ENCODE measurements around the gene SGIP1. TPM values are rescaled to one million over a fixed set of nuclear protein-coding genes. Genes with fewer than 3 reads are reported as not detected.
A peak's percentile ranks its signal among the peaks of the same experiment; 100 is the strongest.

Gene SGIP1
- total and polyA plus RNA-seq, 7 donors = under 0.01 to 14.1 (median 7.3) TPM; not detected in 1

DNA sequence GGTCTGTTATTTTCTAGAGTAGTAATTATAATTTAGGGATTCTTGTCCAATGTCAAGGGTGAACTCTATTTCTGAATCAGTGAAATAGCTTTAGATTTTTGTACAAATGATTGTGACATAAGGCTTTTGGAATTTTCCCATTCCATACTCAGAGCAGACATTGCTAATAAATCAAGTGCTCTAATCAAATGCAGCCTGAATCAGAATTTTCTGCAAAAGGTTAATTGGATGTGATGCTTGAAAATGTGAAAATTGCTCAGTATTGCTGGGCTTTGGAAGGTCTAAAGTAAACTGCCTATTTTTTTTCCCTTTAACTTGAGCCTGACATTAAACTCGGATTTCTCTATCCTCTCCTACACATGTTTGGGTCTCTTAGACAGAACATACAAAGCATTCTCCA is 23.2 kb downstream of the SGIP1 start:
- Histone ChIP-seq H3K9me3 (no peaks in the 10 kb centered on the region), H3K27me3 (no peaks in the 10 kb centered on the region), H3K36me3 (no peaks in the 10 kb centered on the region), H3K4me3 (no peak overlapping the region), H3K4me1 (no peaks in the 10 kb centered on the region), H3K27ac (no peak overlapping the region)
- DNase-seq = no peak
- TF ChIP-seq EP300 (IDR thresholded peaks at IDR 0.05) = no peak
- TF ChIP-seq POLR2A (IDR thresholded peaks at IDR 0.05) = no peak
- TF ChIP-seq, protein P1, sequence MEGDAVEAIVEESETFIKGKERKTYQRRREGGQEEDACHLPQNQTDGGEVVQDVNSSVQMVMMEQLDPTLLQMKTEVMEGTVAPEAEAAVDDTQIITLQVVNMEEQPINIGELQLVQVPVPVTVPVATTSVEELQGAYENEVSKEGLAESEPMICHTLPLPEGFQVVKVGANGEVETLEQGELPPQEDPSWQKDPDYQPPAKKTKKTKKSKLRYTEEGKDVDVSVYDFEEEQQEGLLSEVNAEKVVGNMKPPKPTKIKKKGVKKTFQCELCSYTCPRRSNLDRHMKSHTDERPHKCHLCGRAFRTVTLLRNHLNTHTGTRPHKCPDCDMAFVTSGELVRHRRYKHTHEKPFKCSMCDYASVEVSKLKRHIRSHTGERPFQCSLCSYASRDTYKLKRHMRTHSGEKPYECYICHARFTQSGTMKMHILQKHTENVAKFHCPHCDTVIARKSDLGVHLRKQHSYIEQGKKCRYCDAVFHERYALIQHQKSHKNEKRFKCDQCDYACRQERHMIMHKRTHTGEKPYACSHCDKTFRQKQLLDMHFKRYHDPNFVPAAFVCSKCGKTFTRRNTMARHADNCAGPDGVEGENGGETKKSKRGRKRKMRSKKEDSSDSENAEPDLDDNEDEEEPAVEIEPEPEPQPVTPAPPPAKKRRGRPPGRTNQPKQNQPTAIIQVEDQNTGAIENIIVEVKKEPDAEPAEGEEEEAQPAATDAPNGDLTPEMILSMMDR (IDR thresholded peaks at IDR 0.05) = no peak
- TF ChIP-seq POLR2AphosphoS5 (IDR thresholded peaks at IDR 0.05) = no peak
- 68 to 77% methylated on average over 1 of the region's 1 CpG for WGBS, 2 donors
- intact Hi-C loops (cut with DNase I) = no loop called here

DNA sequence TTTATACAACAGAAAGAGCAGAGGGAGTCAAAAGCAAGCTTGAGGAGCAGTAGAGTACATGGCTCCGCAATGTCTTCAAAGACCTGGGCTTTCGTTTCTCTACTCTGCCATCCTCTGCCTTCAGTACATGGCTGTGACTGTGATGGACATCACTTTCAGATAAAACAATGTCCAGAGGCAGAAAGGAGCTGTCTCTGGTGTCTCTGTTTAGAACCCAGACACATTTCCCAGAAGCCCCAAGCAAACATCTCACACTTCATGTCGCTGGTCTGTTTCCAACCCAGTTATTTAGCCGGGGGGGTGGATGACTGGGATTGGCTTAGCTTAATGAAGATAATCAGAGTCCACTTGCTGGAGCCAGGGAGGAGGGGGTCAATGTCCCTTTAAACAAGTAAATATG is 25.6 kb downstream of the SGIP1 start:
- Histone ChIP-seq H3K4me1 (peaks cover 0 to 13% (median 10%) of the 10 kb centered on the region in 4 donors), H3K4me3 (no peak overlapping the region), H3K9me3 (no peaks in the 10 kb centered on the region), H3K27ac (no peak overlapping the region), H3K36me3 (no peaks in the 10 kb centered on the region), H3K27me3 (no peaks in the 10 kb centered on the region)
- DNase-seq = no peak
- TF ChIP-seq POLR2AphosphoS5 (IDR thresholded peaks at IDR 0.05) (no peak), EP300 (IDR thresholded peaks at IDR 0.05) (no peak), POLR2A (IDR thresholded peaks at IDR 0.05) (no peak)
- TF ChIP-seq, protein P1 (IDR thresholded peaks at IDR 0.05) = no peak
- WGBS, 2 donors = 82 to 89% methylated on average over 4 of the region's 4 CpGs
- intact Hi-C loops (cut with DNase I) = no loop called here

DNA sequence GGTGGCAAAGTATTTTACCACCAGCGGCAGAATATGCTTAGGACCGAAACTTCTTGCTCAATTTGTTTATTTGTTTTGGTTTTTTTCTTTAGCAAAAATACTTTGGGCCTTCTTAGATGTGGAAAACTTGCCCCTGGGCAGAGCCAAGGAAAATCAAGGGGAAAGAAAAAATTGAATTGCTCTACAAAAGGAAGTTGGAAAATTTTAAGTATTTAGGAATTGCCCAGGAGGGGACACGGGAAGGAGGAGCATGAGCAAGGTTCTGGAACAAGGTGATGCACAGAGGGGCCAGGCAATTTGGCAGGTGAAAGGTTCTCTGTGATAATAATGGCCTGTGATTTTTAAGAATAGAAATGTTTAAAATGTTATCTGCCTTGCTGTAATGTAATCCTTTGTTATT is 28.6 kb downstream of the SGIP1 start:
- WGBS, 2 donors = 68 to 71% methylated on average over 3 of the region's 3 CpGs
- Histone ChIP-seq H3K4me3 (no peak overlapping the region), H3K36me3 (no peaks in the 10 kb centered on the region), H3K4me1 (peaks cover 0 to 13% (median 10%) of the 10 kb centered on the region in 4 donors), H3K27me3 (no peaks in the 10 kb centered on the region), H3K27ac (peak overlapping the region; percentile 34 to 44 (median 42)), H3K9me3 (no peaks in the 10 kb centered on the region)
- intact Hi-C loops (cut with DNase I) = no loop called here
- TF ChIP-seq POLR2AphosphoS5 (IDR thresholded peaks at IDR 0.05) (no peak), POLR2A (IDR thresholded peaks at IDR 0.05) (no peak), EP300 (IDR thresholded peaks at IDR 0.05) (no peak)
- TF ChIP-seq, protein P1 (IDR thresholded peaks at IDR 0.05) = no peak
- DNase-seq = no peak

DNA sequence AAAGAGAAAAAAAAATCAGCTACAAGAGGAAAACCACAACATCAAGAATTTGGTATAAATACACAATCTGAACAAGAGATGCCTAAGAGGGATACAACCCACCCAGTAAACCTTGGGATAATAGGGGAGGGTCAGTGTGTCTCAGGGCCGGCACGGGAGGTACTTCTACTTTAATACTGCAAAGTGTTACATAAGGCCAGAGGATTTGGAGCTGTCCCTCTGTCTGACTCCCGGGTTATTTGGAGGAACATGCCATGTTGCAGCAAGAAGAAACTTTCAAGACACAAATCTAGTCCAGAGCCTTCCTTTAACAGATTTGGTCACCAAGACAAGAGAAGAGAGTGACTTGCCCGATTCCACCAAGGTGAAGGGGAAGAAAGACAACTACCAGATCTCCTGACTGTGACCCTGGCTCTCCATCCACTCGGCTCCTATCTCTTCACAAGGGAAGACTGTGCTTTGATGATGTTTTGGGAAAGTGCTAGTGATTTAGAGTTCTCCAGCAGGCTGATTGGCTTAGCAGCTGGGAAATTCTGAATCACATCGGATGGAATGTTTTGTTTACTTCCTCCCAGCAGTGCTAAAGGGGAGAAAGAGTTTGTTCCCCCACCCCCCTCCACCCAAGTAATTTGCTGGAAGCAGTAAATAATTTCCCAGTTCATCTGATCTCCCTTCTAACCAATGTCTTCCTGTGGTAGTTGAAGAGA is 29.3 kb downstream of the SGIP1 start:
- H3K27me3 ChIP-seq = no peaks in the 10 kb centered on the region
- no peaks in the 10 kb centered on the region for H3K36me3 ChIP-seq
- H3K4me1 ChIP-seq = peaks cover 0 to 13% (median 10%) of the 10 kb centered on the region in 4 donors
- WGBS, 2 donors = 63 to 67% methylated on average over 6 of the region's 6 CpGs
- H3K9me3 ChIP-seq = no peaks in the 10 kb centered on the region
- TF ChIP-seq POLR2AphosphoS5 (IDR thresholded peaks at IDR 0.05) (peak in 3 of 4 donors; percentile 21 to 37 (median 25)), POLR2A (IDR thresholded peaks at IDR 0.05) (no peak)
- peak overlapping the region; percentile 19 to 44 (median 38) for H3K27ac ChIP-seq
- DNase-seq = peak; percentile 76
- intact Hi-C loops (cut with DNase I) = no loop called here
- H3K4me3 ChIP-seq = no peak overlapping the region

DNA sequence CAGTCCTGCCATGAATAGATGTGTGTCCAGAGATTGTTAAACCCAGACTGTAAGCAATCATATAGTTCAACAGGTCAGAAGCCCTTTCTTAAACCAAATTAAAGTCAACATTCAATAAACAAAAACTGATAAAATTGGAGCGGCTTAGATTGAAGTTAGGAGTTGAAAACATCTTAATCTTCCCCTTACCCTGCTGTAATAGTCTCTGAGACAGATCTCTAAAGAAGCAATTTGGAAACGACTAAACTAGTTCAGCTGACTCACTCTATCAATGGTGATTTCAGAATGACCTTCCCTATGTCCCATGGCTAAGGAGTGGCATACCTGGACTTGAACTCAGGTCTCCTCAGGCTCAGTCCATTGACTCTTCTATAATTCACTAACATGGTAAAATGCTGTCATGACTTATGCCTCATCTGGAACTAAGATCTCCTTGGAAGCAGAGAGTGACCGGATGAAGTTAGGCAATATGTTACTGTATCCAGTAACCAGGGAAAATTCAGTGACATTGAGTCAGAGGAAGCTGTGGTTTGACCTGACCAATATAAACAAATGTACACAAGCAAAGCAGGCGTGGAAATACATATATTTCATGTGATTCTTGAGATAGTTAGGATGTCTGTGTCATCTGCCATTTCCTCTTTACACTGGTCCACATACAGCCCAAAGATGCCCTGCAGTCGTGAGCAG is 30.1 kb downstream of the SGIP1 start:
- Histone ChIP-seq H3K9me3 (no peaks in the 10 kb centered on the region), H3K4me1 (peaks cover 0 to 13% (median 10%) of the 10 kb centered on the region in 4 donors), H3K27me3 (no peaks in the 10 kb centered on the region), H3K4me3 (no peak overlapping the region), H3K27ac (peak overlapping the region; percentile 8 to 44 (median 26)), H3K36me3 (no peaks in the 10 kb centered on the region)
- intact Hi-C loops (cut with DNase I) = no loop called here
- TF ChIP-seq POLR2AphosphoS5 (IDR thresholded peaks at IDR 0.05) = no peak
- TF ChIP-seq POLR2A (IDR thresholded peaks at IDR 0.05) = no peak
- TF ChIP-seq, protein P1 (IDR thresholded peaks at IDR 0.05) = no peak
- TF ChIP-seq EP300 (IDR thresholded peaks at IDR 0.05) = no peak
- 59 to 60% methylated on average over 5 of the region's 5 CpGs for WGBS, 2 donors
- DNase-seq = no peak

Measured in sigmoid colon (tissue), 7 donors.